Measurements from ENCODE around the gene RGS9.
A peak's percentile ranks its signal among the peaks of the same experiment; 100 is the strongest.

DNA sequence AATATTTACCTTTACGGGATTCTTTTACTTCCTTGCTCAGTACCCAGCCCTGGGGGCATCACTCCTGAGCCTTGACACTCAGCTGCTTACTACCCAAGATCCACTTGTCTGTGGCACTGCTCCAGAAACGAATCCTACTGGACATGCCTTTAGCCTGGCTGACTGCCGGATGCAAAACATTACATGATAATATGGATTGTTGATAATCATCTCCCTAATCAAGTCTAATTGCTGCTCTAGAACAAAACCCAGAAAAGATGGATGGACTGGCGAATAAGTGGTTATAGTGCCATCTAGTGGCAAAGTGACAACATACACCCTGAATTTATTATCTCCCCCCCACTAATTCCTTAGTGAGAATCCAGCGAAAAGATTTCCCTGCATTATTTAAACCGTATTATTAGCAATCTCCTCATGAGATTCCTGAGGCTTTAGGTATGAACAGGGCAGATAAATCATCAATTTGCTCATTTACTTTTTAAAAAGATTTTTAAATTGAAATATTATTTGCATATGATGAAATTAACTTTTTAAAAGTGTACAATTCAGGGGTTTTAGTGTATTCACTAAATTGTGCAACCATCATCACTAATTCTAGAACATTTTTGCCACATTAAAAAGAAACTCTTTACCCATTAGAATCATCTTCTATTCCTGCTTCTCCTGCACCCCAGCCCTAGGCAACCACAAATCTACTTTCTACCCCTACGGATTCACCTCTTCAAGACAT is 61.6 kb downstream of the RGS9 start:
- TF ChIP-seq CTCF (IDR thresholded peaks at IDR 0.05): peak; percentile 59 to 63
- TF ChIP-seq POLR2A (IDR thresholded peaks at IDR 0.05): no peak
- no peak for TF ChIP-seq EP300 (IDR thresholded peaks at IDR 0.05)
